HG02623 (cell line): ENCODE data around the gene HOXB3.

Source experiments
- ATAC-seq: cut with Tn5 transposase; IDR thresholded peaks from one replicate; pipeline ENCODE4 v1.9.1; 2021; ENCODE audit warnings: moderate library complexity; ENCODE audit not compliant: unreplicated experiment

HOXB3 gene

DNA sequence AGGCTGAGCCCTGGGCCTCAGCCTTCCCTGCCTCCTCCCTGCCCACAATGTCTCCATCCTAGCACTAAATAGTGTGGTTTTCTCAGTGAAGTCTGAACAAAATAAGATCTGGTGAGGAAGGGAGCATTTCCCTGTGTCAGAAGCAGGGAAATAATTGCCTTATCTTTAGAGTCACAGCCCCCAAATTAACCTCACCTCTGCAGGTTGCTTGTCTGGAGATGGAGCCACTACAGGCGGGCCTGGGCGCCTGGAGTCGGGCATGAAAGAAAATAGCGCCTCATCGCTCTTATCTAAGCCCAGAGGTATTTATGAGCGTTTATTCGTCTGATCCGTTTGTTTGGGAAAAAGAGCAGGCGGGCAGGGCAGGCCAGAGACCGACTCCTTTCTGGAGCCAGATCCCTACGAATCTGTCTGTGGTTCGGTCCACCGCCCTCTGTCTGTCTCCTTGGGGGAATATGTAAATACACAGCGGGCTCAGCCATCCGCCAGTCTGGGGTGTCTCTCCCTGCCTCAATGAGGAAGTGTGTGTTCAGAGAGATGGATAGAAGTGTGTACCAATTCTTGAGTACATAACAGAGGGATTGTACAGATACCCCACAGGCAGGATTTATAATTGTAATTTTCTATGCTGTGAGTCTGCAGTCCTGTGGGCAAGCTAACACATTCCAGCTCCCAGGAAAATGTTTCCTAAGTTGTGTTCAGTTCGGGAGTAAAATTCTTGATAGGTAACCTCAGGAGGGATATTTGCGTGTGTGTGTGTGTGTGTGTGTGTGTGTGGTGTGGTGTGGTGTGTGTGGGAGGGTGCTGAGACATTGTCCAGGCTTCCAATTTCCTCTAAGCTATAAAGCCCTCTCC, 10.4 kb upstream of the HOXB3 start:
- no peak for ATAC-seq

GRCh38 chr17:48599354-48599753, 9.3 kb upstream of the HOXB3 start:
- no peak for ATAC-seq

GRCh38 chr17:48598736-48599135, 8.7 kb upstream of the HOXB3 start:
- ATAC-seq, result no peak

- no peak for ATAC-seq
Observed at GRCh38 chr17:48597778-48598631, 8.0 kb upstream of the HOXB3 start.

DNA sequence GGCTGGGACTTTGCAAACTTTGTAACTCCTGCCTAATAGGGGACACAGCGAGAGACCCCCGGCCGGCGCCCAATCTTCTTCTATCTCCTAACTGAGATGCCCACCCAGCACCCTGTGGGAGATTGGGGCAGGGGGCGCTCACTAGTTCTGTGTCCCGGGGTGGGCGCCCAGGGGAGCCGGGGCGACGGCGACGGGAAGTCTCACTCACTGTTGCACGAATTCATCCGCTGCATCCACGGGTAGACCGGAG, 7.4 kb upstream of the HOXB3 start:
- no peak for ATAC-seq

GRCh38 chr17:48596735-48597527, 6.9 kb upstream of the HOXB3 start:
- no peak for ATAC-seq

GRCh38 chr17:48596000-48596734, 6.1 kb upstream of the HOXB3 start:
- ATAC-seq, result no peak

GRCh38 chr17:48595278-48595999, 5.4 kb upstream of the HOXB3 start:
- ATAC-seq, result no peak

DNA sequence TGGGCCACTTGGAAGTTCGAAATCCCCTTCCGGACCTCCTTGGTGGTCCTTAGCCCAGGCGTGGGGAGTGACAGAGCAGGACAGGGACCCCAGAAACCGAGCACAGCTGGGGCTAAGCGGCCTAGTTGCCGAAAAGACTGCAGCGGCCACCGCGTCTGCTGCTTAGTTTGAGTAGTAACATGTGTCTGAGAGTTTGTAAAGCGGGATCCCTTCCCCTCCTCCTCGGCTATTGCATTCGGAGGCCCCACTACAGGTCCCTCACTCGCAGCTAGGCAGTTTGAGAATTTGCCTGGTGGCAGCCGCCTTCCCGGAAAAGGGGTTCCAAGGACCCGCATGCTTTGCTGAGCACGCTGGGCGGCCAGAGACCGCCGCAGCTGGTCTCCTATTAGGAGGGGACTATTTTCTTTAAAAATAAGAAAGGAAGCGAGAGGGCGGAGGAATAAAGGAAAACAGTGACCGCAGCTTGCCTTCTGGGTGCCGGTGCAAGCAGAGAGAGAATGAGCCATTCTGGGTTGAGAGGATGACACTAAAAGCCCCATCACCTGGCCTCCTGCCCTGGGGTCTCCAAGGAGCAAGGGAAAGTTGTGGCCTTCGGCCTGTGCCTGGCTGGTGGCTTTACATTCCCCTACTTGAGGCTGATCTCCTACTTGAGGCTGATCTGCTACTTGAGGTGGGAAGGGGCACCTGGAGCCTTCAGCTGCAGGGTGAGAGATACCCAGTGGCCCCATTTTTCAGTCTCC, 4.7 kb upstream of the HOXB3 start:
- ATAC-seq, result no peak

DNA sequence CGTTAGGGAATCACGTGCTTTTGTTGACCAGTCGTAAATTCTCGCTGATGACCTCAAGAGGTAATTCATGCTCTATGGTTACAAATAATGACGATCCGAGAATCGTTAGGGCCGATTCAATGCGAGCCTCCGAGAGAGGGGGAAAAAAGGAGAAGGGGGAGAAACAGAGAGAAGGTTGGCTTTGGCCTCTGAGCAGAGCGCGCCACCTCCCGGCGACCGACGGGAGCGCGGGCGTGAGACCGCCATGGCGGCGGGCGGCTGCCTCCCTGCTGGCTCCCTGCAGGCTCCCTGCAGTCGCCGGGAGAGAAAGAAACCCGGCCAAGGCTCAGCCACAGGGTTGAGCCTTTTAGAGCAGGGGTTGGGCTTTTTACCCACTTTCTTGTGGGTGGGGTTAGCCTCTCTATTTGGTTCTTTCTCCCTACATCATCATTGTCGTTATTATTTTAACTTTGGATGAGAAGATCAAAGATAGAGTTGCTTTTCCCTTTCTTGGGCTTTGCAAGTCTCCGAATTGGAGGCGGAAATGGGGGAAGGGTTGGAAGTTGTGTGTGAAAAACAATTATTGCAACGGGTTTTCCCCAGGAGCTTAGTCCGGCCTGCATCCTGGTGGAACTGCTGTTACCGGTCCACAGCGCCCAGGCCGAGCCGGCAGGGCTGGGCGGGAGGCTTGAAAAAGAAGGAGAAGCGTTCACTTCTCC, 3.9 kb upstream of the HOXB3 start:
- ATAC-seq, result no peak

DNA sequence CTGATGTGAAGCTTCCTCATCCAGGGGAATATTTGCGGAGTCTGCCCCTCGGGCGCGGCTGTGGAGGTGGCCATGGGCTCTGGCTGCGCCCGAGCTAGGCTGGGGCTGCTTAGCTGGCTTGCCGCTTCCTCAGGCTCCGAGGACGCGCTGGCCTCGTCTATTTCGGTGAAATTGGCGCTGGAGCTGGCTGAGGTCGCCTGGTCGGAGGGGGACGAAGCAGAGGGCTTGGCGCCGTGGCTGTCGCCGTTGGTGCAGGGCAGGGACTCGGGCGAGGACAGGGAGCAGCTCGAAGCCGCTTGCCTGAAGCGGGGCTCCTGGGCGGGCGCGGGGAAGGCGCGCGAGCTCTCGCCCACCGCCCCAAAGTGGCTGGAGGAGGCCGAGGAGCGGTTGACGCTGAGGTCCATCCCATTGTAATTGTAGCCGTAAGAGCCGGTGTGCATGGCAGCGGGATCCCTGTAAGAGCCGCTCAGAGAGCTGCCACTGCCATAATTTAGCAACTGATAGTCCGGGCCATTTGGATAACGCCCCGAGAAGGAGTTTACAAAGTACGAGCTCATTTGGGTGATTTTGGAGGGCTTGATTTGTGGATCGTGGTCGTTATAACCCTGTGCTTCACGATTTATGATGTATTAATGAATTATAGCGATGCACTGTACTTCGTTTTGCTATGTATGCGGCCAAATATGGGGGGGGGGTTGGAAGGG, 3.2 kb upstream of the HOXB3 start, which contains the start of gene HOXB5:
Gene HOXB5, minus strand, starts transcription at position 654 of the 704 bp plus-strand sequence. Its CDS starts 97 bp downstream, at position 557.
- no peak for ATAC-seq

DNA sequence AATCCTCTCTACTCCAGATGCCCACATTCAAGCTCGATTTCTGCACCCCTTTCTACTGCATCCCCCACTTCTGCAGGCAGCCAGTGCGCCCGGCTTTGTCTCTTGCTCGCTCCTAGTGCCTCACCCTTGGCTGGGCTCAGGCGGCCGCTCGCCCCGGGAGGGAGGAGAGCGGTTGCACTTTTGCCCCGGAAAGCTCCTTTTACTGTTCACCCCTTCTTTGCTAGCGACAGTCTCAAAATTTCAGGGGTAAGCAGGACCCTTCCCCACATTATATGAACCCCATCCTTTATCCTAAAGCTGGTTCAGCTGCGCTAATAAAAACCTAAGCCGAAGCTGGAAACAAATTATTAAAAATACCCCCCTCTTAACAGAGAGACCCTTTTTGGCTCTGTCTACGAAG, 2.5 kb upstream of the HOXB3 start:
- ATAC-seq, result no peak

GRCh38 chr17:48592057-48592514, 2.0 kb upstream of the HOXB3 start:
- ATAC-seq, result no peak

- ATAC-seq, result no peak
Observed at GRCh38 chr17:48591255-48592056, 1.4 kb upstream of the HOXB3 start.

GRCh38 chr17:48590607-48591161, 643 bp upstream of the HOXB3 start:
- no peak for ATAC-seq

- ATAC-seq, result no peak
Observed at GRCh38 chr17:48589060-48589830, 796 bp downstream of the HOXB3 start.
